Measurements from ENCODE around the gene ARRDC4.

ARRDC4 gene

DNA sequence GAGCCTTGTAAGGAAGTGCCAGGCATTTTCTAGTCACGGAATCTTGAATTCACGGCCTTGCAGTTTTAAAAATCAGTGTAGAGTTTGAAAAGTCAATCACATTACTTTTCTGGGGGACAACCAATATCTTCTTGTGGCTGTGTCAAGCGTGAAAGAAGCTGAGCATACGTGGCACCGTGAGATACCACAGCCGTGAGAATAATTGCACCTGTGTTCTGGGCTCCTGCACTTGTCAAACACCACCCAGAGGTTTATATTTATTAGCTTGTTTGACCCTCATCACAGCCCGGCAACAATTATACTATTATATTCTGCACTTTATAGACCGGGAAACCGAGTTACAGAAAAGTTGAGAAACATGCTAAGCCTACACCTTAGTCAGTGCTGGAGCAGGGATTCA is 45.2 kb downstream of the ARRDC4 start:
- no peak for TF ChIP-seq CTCF (IDR thresholded peaks at IDR 0.05; ENCODE audit: low read depth, low read length, missing control alignments)
- in situ Hi-C loops (cut with HindIII; ENCODE audit: low sequenced_read_pairs): no loop called here
- H3K4me3 ChIP-seq (ENCODE audit: low read depth, low read length): no peak overlapping the region
- no peak for DNase-seq (ENCODE audit: low read depth)

GRCh38 chr15:98009169-98009568 is 48.7 kb downstream of the ARRDC4 start:
- in situ Hi-C loops (cut with HindIII; ENCODE audit: low sequenced_read_pairs): no loop called here
- no peak overlapping the region for H3K4me3 ChIP-seq (ENCODE audit: low read depth, low read length)
- no peak for DNase-seq (ENCODE audit: low read depth)
- no peak for TF ChIP-seq CTCF (IDR thresholded peaks at IDR 0.05; ENCODE audit: low read depth, low read length, missing control alignments)

DNA sequence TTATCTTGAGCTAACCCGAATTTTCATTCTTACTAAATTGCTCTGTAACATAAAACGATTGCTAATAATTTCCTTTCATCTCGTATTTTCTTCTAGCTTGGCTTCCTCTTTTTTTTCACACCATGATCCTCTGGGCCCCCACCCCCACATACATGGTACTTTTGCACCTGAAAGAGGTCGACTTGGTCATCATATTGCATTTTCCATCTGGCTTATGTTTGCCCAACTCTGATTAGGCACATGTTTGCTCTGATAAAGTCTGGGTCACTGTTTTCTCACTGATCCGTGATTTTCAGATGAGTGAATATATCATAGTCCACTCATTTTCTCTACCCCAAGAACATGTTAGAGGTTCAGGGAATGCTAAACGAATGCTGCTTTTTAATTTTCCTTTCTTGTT is 49.5 kb downstream of the ARRDC4 start:
- no peak for DNase-seq (ENCODE audit: low read depth)
- in situ Hi-C loops (cut with HindIII; ENCODE audit: low sequenced_read_pairs): no loop called here
- no peak for TF ChIP-seq CTCF (IDR thresholded peaks at IDR 0.05; ENCODE audit: low read depth, low read length, missing control alignments)
- no peak overlapping the region for H3K4me3 ChIP-seq (ENCODE audit: low read depth, low read length)

GRCh38 chr15:98012354-98012753 is 51.9 kb downstream of the ARRDC4 start:
- DNase-seq (ENCODE audit: low read depth): no peak
- H3K4me3 ChIP-seq (ENCODE audit: low read depth, low read length): no peak overlapping the region
- no peak for TF ChIP-seq CTCF (IDR thresholded peaks at IDR 0.05; ENCODE audit: low read depth, low read length, missing control alignments)
- in situ Hi-C loops (cut with HindIII; ENCODE audit: low sequenced_read_pairs): no loop called here

- no peak for TF ChIP-seq CTCF (IDR thresholded peaks at IDR 0.05; ENCODE audit: low read depth, low read length, missing control alignments)
- in situ Hi-C loops (cut with HindIII; ENCODE audit: low sequenced_read_pairs): no loop called here
- DNase-seq (ENCODE audit: low read depth): no peak
- no peak overlapping the region for H3K4me3 ChIP-seq (ENCODE audit: low read depth, low read length)
Measured at GRCh38 chr15:98013631-98014030, 53.1 kb downstream of the ARRDC4 start.

- TF ChIP-seq CTCF (IDR thresholded peaks at IDR 0.05; ENCODE audit: low read depth, low read length, missing control alignments): no peak
- H3K4me3 ChIP-seq (ENCODE audit: low read depth, low read length): no peak overlapping the region
- in situ Hi-C loops (cut with HindIII; ENCODE audit: low sequenced_read_pairs): loop anchor here (5.0 kb wide), 2 partner anchors 50 kb away; no protein-coding TSS in a partner anchor
Measured at GRCh38 chr15:98017150-98017964, 56.9 kb downstream of the ARRDC4 start.

More at GRCh38 chr15:98017150-98017964, 56.9 kb downstream of the ARRDC4 start:
- no peak for DNase-seq (ENCODE audit: low read depth)
